Measurements from ENCODE around the gene NCKAP5. TPM values are rescaled to one million over a fixed set of nuclear protein-coding genes. Genes with fewer than 3 reads are reported as not detected.
"Not testable (repeated sequence)": the region's sequence is repeated elsewhere in the genome, so short reads cannot be mapped to it uniquely, and the experiment has no call there.

NCKAP5 gene
- total RNA-seq, 1 experiment from 2014 or later: 8.5 TPM

- in situ Hi-C loops (cut with HindIII; ENCODE audit: low pct_unique_long_range_greater_than_20kb, low sequenced_read_pairs): no loop called here
- no peak for DNase-seq (ENCODE audit: low read depth, low spot score)
Observed at GRCh38 chr2:132736059-132736458, 832.2 kb downstream of the NCKAP5 start.

- in situ Hi-C loops (cut with HindIII; ENCODE audit: low pct_unique_long_range_greater_than_20kb, low sequenced_read_pairs): no loop called here
Observed at GRCh38 chr2:132734961-132735360, 833.3 kb downstream of the NCKAP5 start.

GRCh38 chr2:132733094-132733493, 835.2 kb downstream of the NCKAP5 start:
- no peak for DNase-seq (ENCODE audit: low read depth, low spot score)
- in situ Hi-C loops (cut with HindIII; ENCODE audit: low pct_unique_long_range_greater_than_20kb, low sequenced_read_pairs): no loop called here

More at GRCh38 chr2:132734961-132735360, 833.3 kb downstream of the NCKAP5 start:
- DNase-seq (ENCODE audit: low read depth, low spot score): no peak

GRCh38 chr2:132732694-132733093, 835.6 kb downstream of the NCKAP5 start:
- no peak for DNase-seq (ENCODE audit: low read depth, low spot score)
- in situ Hi-C loops (cut with HindIII; ENCODE audit: low pct_unique_long_range_greater_than_20kb, low sequenced_read_pairs): no loop called here

- DNase-seq (ENCODE audit: low read depth, low spot score): no peak
- in situ Hi-C loops (cut with HindIII; ENCODE audit: low pct_unique_long_range_greater_than_20kb, low sequenced_read_pairs): no loop called here
Observed at GRCh38 chr2:132731441-132731840, 836.8 kb downstream of the NCKAP5 start.

- in situ Hi-C loops (cut with HindIII; ENCODE audit: low pct_unique_long_range_greater_than_20kb, low sequenced_read_pairs): no loop called here
- DNase-seq (ENCODE audit: low read depth, low spot score): no peak
Observed at GRCh38 chr2:132730611-132731010, 837.7 kb downstream of the NCKAP5 start.

GRCh38 chr2:132729522-132729921, 838.7 kb downstream of the NCKAP5 start:
- no peak for DNase-seq (ENCODE audit: low read depth, low spot score)
- in situ Hi-C loops (cut with HindIII; ENCODE audit: low pct_unique_long_range_greater_than_20kb, low sequenced_read_pairs): no loop called here

GRCh38 chr2:132726155-132726554, 842.1 kb downstream of the NCKAP5 start:
- in situ Hi-C loops (cut with HindIII; ENCODE audit: low pct_unique_long_range_greater_than_20kb, low sequenced_read_pairs): no loop called here
- no peak for DNase-seq (ENCODE audit: low read depth, low spot score)

- in situ Hi-C loops (cut with HindIII; ENCODE audit: low pct_unique_long_range_greater_than_20kb, low sequenced_read_pairs): no loop called here
- DNase-seq (ENCODE audit: low read depth, low spot score): no peak
Observed at GRCh38 chr2:132725748-132726147, 842.5 kb downstream of the NCKAP5 start.

GRCh38 chr2:132725148-132725547, 843.1 kb downstream of the NCKAP5 start:
- in situ Hi-C loops (cut with HindIII; ENCODE audit: low pct_unique_long_range_greater_than_20kb, low sequenced_read_pairs): no loop called here
- DNase-seq (ENCODE audit: low read depth, low spot score): no peak

GRCh38 chr2:132721938-132722337, 846.3 kb downstream of the NCKAP5 start:
- no peak for DNase-seq (ENCODE audit: low read depth, low spot score)
- in situ Hi-C loops (cut with HindIII; ENCODE audit: low pct_unique_long_range_greater_than_20kb, low sequenced_read_pairs): no loop called here

- no peak for DNase-seq (ENCODE audit: low read depth, low spot score)
- in situ Hi-C loops (cut with HindIII; ENCODE audit: low pct_unique_long_range_greater_than_20kb, low sequenced_read_pairs): no loop called here
Observed at GRCh38 chr2:132720393-132720792, 847.9 kb downstream of the NCKAP5 start.

GRCh38 chr2:132719480-132719879, 848.8 kb downstream of the NCKAP5 start:
- in situ Hi-C loops (cut with HindIII; ENCODE audit: low pct_unique_long_range_greater_than_20kb, low sequenced_read_pairs): no loop called here
- DNase-seq (ENCODE audit: low read depth, low spot score): no peak

GRCh38 chr2:132716954-132717353, 851.3 kb downstream of the NCKAP5 start:
- in situ Hi-C loops (cut with HindIII; ENCODE audit: low pct_unique_long_range_greater_than_20kb, low sequenced_read_pairs): no loop called here

GRCh38 chr2:132715386-132716351, 852.6 kb downstream of the NCKAP5 start:
- no peak for DNase-seq (ENCODE audit: low read depth, low spot score)
- in situ Hi-C loops (cut with HindIII; ENCODE audit: low pct_unique_long_range_greater_than_20kb, low sequenced_read_pairs): no loop called here

More at GRCh38 chr2:132716954-132717353, 851.3 kb downstream of the NCKAP5 start:
- DNase-seq (ENCODE audit: low read depth, low spot score): no peak

- in situ Hi-C loops (cut with HindIII; ENCODE audit: low pct_unique_long_range_greater_than_20kb, low sequenced_read_pairs): no loop called here
- DNase-seq (ENCODE audit: low read depth, low spot score): no peak
Observed at GRCh38 chr2:132703396-132703795, 864.9 kb downstream of the NCKAP5 start.

GRCh38 chr2:132701810-132702209, 866.5 kb downstream of the NCKAP5 start:
- in situ Hi-C loops (cut with HindIII; ENCODE audit: low pct_unique_long_range_greater_than_20kb, low sequenced_read_pairs): no loop called here
- peak; percentile 45 for DNase-seq (ENCODE audit: low read depth, low spot score)

- not testable (repeated sequence) for DNase-seq (ENCODE audit: low read depth, low spot score)
- in situ Hi-C loops (cut with HindIII; ENCODE audit: low pct_unique_long_range_greater_than_20kb, low sequenced_read_pairs): loop anchor here (25.0 kb wide), 1 partner anchor 137 kb away; no protein-coding TSS in a partner anchor
Observed at GRCh38 chr2:132699802-132700201, 868.5 kb downstream of the NCKAP5 start.

GRCh38 chr2:132698347-132698746, 869.9 kb downstream of the NCKAP5 start:
- not testable (repeated sequence) for DNase-seq (ENCODE audit: low read depth, low spot score)
- in situ Hi-C loops (cut with HindIII; ENCODE audit: low pct_unique_long_range_greater_than_20kb, low sequenced_read_pairs): loop anchor here (25.0 kb wide), 1 partner anchor 139 kb away; no protein-coding TSS in a partner anchor
